ENCODE data around the gene MYBPC3.

DNA sequence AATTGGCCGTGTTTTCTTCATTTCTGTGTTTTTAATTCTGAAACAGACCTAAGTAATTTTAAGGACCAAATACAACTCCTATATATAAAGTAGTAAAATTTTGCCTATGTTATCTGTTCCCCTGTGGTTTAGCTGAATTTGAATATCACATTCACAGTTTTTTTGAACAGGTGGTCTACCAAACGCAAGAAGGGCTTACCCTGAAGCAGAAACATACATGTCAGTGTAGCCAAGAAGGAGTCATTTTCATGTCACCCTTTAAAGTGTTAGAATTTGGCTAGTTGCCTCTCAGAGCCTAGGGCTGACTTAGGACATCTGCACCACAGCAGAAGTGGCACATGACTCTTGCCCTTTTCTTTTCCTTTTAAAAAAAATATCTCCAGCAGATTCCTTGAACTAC lies 34.3 kb downstream of the MYBPC3 start:
- TF ChIP-seq EP300 (IDR thresholded peaks at IDR 0.05; ENCODE audit: borderline replicate concordance), result no peak
- no peak for TF ChIP-seq TCF12 (IDR thresholded peaks at IDR 0.05; ENCODE audit: low read depth)
- no peak for TF ChIP-seq NFIC (IDR thresholded peaks at IDR 0.05)
- TF ChIP-seq, protein P1, sequence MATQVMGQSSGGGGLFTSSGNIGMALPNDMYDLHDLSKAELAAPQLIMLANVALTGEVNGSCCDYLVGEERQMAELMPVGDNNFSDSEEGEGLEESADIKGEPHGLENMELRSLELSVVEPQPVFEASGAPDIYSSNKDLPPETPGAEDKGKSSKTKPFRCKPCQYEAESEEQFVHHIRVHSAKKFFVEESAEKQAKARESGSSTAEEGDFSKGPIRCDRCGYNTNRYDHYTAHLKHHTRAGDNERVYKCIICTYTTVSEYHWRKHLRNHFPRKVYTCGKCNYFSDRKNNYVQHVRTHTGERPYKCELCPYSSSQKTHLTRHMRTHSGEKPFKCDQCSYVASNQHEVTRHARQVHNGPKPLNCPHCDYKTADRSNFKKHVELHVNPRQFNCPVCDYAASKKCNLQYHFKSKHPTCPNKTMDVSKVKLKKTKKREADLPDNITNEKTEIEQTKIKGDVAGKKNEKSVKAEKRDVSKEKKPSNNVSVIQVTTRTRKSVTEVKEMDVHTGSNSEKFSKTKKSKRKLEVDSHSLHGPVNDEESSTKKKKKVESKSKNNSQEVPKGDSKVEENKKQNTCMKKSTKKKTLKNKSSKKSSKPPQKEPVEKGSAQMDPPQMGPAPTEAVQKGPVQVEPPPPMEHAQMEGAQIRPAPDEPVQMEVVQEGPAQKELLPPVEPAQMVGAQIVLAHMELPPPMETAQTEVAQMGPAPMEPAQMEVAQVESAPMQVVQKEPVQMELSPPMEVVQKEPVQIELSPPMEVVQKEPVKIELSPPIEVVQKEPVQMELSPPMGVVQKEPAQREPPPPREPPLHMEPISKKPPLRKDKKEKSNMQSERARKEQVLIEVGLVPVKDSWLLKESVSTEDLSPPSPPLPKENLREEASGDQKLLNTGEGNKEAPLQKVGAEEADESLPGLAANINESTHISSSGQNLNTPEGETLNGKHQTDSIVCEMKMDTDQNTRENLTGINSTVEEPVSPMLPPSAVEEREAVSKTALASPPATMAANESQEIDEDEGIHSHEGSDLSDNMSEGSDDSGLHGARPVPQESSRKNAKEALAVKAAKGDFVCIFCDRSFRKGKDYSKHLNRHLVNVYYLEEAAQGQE (IDR thresholded peaks at IDR 0.05; ENCODE audit: low read depth), result no peak
- no peak for TF ChIP-seq RAD21 (IDR thresholded peaks at IDR 0.05; ENCODE audit: low read depth)
- TF ChIP-seq, protein P2, sequence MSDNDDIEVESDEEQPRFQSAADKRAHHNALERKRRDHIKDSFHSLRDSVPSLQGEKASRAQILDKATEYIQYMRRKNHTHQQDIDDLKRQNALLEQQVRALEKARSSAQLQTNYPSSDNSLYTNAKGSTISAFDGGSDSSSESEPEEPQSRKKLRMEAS (IDR thresholded peaks at IDR 0.05), result no peak
- no peak for TF ChIP-seq YY1 (IDR thresholded peaks at IDR 0.05; ENCODE audit: low read depth)
